ENCODE data around the gene MAML1.
A peak's percentile ranks its signal among the peaks of the same experiment; 100 is the strongest.

The MAML1 gene

GRCh38 chr5:179749857-179750508, 17.4 kb downstream of the MAML1 start:
- DNase-seq (ENCODE audit: low read depth) = no peak
- H3K4me3 ChIP-seq (replicated peaks; ENCODE audit: low read depth, low read length) = no peak overlapping the region
- no peak for TF ChIP-seq CTCF (IDR thresholded peaks at IDR 0.05; ENCODE audit: low read length, missing control alignments)

GRCh38 chr5:179753971-179754370, 21.3 kb downstream of the MAML1 start:
- no peak overlapping the region for H3K4me3 ChIP-seq (replicated peaks; ENCODE audit: low read depth, low read length)
- no peak for TF ChIP-seq CTCF (IDR thresholded peaks at IDR 0.05; ENCODE audit: low read length, missing control alignments)
- DNase-seq (ENCODE audit: low read depth) = no peak

- TF ChIP-seq CTCF (IDR thresholded peaks at IDR 0.05; ENCODE audit: low read length, missing control alignments) = no peak
- H3K4me3 ChIP-seq (replicated peaks; ENCODE audit: low read depth, low read length) = no peak overlapping the region
Measured at GRCh38 chr5:179755022-179755421, 22.4 kb downstream of the MAML1 start.

GRCh38 chr5:179758955-179759354, 26.3 kb downstream of the MAML1 start:
- no peak for TF ChIP-seq CTCF (IDR thresholded peaks at IDR 0.05; ENCODE audit: low read length, missing control alignments)
- no peak for DNase-seq (ENCODE audit: low read depth)
- no peak overlapping the region for H3K4me3 ChIP-seq (replicated peaks; ENCODE audit: low read depth, low read length)

More at GRCh38 chr5:179755022-179755421, 22.4 kb downstream of the MAML1 start:
- DNase-seq (ENCODE audit: low read depth) = peak; percentile 39

GRCh38 chr5:179759581-179760551, 27.2 kb downstream of the MAML1 start:
- no peak for TF ChIP-seq CTCF (IDR thresholded peaks at IDR 0.05; ENCODE audit: low read length, missing control alignments)
- no peak for DNase-seq (ENCODE audit: low read depth)
- no peak overlapping the region for H3K4me3 ChIP-seq (replicated peaks; ENCODE audit: low read depth, low read length)

GRCh38 chr5:179762079-179762780, 29.6 kb downstream of the MAML1 start:
- no peak for TF ChIP-seq CTCF (IDR thresholded peaks at IDR 0.05; ENCODE audit: low read length, missing control alignments)
- H3K4me3 ChIP-seq (replicated peaks; ENCODE audit: low read depth, low read length) = no peak overlapping the region
- DNase-seq (ENCODE audit: low read depth) = no peak

All from fibroblast of pulmonary artery (primary cell).